Measurements from ENCODE around the gene TOR2A.

The TOR2A gene

DNA sequence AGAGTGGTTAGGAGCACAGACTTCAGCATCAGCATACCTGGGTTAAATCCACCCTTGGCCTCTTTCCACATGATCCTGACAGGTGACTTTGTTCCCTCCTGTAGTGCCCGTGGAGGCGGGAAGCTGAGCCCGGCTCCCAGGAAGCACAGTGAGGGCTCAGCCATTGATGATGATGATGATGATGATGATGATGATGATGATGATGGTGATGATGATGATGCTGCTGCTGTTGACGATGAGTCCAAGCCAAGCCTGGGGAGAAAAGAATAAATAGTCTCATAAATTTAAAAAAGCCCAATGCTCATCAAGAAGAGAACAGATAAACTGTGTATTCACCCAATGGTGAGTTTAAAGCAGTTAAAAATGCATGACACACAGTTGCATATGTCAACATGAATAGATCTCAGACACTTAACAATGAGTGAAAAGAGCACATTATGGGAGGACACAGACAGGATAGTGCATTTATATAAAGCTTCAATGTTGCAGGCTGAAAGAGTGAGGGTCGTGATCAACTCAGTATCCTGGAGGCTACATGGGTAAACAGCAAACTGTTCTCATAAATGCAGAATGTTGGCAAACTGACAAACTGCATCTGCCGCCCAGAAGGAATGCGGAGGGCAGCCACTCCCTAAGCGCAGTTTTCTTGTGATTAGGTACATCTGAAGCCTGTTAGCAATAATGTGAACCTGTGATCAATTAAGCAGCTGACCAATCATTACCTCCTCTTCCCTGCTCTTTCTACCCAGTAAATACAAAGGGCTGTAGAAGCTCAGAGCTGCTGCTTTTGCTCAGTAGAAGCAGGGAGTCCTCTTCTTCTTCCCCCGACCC is 40.0 kb downstream of the TOR2A start:
- DNase-seq, result no peak

GRCh38 chr9:127693697-127694096 is 41.4 kb downstream of the TOR2A start:
- DNase-seq, result no peak

GRCh38 chr9:127693143-127693542 is 42.0 kb downstream of the TOR2A start:
- no peak for DNase-seq

DNA sequence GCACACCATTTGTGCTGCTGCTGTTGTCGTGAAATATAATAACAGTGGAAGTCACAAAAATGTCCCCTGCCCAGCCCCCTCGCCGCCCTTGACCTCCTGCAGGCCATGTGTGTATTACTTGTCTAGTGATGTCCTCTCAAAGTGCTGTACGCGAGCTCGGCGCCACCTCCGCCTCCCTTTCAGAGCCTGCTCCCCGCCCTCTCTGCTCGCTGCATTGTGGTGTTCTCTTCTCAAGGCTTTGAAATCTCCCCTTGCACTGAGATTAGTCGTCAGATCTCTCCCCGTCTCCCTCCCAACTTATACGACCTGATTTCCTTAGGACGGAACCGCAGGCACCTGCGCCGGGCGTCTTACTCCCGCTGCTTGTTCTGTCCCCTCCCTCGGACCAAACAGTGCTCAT is 43.0 kb downstream of the TOR2A start:
- no peak for DNase-seq

DNA sequence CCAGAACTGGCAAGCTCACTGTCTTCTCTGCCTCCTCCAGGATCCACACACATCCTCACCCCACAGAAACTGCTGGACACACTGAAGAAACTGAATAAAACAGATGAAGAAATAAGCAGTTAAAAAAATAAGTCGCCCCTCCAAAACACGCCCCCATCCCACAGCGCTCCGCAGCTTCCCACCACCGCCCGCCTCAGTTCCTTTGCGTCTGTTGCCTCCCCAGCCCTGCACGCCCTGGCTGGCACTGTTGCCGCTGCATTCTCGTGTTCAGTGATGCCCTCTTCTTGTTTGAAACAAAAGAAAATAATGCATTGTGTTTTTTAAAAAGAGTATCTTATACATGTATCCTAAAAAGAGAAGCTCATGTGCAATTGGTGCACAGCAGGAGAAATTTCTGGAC is 44.4 kb downstream of the TOR2A start:
- DNase-seq, result no peak

DNA sequence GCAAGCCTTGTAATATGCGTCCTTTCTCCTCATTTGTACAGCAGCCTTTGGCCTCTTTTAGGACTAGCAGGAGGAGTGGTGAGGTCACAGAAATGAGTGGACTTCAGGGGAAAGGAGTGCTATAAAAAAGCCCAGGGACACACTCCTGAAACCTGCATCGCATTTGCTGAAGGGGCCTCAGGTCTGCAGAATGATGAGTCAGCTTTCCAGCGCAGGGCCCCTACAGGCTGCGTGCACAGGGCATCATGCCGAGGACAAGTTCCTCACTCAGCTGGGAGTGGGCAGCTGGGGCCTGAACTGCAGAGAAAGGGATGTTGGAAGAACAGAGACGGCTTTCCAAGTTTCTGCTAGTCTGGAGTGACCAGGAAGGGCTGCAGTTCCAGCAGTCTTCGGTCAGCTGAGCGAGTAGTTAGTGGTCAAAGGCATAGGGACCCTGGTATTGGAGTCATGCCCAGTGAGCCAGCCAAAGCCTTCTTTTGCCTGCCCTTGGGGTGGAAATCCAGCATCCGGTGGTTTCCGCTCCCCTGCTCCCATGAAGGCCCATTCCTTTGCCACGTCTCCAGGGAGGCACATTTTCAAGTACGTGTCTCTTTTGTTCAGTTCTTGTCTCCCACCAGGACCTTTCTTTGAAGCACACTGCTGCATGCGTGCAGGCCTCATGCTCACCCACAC is 45.6 kb downstream of the TOR2A start:
- DNase-seq, result no peak

DNA sequence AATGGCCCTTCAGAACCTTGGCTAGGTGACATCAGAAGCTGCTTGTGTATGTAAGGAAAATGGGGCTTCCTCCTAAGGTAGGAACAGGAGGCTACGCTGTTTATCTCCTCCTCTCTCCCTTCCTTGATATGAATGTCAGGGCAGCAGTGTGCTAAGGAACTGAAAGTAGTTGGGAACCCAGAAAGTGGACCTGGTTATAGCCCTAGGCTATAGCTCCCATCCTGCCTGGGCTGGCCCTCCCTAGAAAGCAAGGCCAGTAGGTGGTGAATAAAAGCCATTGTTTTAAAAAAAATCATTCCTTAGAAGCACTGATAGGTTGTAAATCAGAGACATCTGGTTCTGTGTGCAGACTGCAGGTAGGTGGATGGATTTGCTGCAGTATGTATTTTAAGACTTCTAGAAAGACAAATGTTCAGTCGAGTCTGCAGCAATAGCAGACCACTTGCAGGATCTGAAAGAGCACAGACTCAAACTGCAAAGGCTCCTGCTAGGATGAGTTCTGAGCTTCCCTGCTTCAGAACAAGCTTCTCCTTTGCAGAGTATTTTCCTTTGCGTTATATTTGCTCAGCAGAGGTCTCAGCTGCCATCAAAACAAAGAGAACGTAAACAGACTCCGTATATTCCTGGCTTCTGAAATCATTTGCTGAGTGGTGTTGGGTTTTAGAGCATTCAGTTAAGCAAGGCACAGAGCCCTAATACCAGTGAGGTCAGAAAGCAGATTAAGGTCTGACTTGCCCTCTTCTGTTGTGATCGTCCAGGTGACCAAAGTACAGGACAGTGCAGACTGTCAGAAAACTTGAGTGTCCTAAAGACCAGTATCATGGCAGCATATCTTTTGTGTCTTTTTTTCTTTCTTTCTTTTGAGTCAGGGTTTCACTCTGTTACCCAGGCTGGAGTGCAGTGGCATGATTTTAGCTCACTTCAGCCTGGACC is 48.4 kb downstream of the TOR2A start:
- DNase-seq, result no peak

GRCh38 chr9:127684576-127684975 is 50.5 kb downstream of the TOR2A start:
- DNase-seq, result no peak

GRCh38 chr9:127683723-127684122 is 51.4 kb downstream of the TOR2A start:
- no peak for DNase-seq

DNA sequence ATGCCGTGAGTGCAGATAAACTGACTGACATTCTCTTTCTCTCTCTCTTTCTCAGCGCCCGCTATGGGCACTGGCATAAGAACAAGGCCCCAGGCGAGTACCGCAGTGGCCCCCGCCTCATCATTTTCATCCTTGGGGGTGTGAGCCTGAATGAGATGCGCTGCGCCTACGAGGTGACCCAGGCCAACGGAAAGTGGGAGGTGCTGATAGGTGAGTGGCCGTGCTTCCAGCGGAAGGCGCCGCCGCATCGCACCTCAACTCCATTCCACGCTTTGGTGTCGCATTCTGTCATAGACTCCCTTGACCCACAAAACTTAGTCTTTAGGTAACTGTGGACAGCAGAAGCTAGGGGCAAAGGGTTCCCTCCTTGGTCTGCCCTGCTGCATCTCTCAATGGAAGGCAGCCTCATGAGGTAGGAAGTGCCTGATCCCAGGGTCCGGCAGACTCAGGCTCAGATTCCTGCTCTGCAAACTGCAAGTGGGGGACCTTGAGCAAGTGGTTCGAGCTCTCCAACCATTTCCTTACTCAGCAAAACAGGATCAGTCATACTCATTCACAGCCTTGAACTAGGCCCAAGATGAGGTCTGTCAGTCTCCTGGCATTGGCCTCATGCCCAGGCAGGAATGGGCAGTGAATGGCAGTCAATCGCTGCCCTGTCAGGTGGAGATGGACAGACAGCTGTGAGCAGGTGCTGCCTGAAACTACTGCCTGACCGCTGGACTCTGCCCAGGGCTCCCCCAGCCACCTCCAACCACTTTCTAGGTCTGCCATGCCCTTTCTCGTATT is 52.5 kb downstream of the TOR2A start:
- DNase-seq, result no peak

Data from stimulated activated naive CD4-positive, alpha-beta T cell treated with Interleukin-2 at 50 U/mL for 16 hours (primary cell).